A549 (cell line): ENCODE data around the gene UBE2O. TPM values are rescaled to one million over a fixed set of nuclear protein-coding genes. Genes with fewer than 3 reads are reported as not detected.

Experiments
- ATAC-seq, 2 experiments: fragments of 200-7000 bp in 1 of 2; fragments of >200 bp in 1 of 2; cut with Nextera tagmentation in 1 of 2; cut with Tn5 transposase in 1 of 2; 3 replicates each; pipeline versions ENCODE4 v1.8.0 to v1.9.1; 2018 to 2020; ENCODE audit warnings: mild to moderate bottlenecking in 1 of 2, moderate library complexity in 1 of 2
- CTCF ChIA-PET: fragments of 300-600 bp; sonication (Branson Sonifier 250); formaldehyde crosslinking; extraction: SDS; loops from one replicate; lab custom pipeline; 2021; ENCODE audit warnings: antibody characterized with exemption, inconsistent platforms; lab: Yijun Ruan, JAX
- POLR2A ChIA-PET: fragments of 350-600 bp; formaldehyde crosslinking; extraction: SDS; loops from one replicate; lab custom pipeline; 2021; ENCODE audit warnings: antibody characterized with exemption, inconsistent platforms; lab: Yijun Ruan, JAX
- DNase-seq, 2 experiments: peaks; one replicate each; pipeline versions ENCODE4 v3.0.0 to v3.0.0-alpha.2; 2011 to 2016; ENCODE audit warnings: low read depth in 1 of 2, low spot score in 1 of 2
- FAIRE-seq: peaks from 2 replicates; lab custom pipeline; 2011; peaks lifted over from hg19 to GRCh38; lab: Jason Lieb, UNC
- H3K27ac ChIP-seq, 2 experiments: fragments of >200 bp; sonication (Bioruptor Twin); formaldehyde crosslinking; 3 replicates each; pipeline ENCODE4 v1.5.1; 2016 to 2017
- H3K4me1 ChIP-seq: fragments of >200 bp; sonication (Bioruptor Twin); formaldehyde crosslinking; 3 replicates; pipeline ENCODE4 v1.6.1; 2016
- H3K4me2 ChIP-seq: fragments of >200 bp; sonication (Bioruptor Twin); formaldehyde crosslinking; 3 replicates; pipeline ENCODE4 v1.6.1; 2016
- H3K4me3 ChIP-seq: fragments of >200 bp; sonication (Bioruptor Twin); formaldehyde crosslinking; 3 replicates; pipeline ENCODE4 v1.5.1; 2016
- H3K9me3 ChIP-seq: fragments of >200 bp; sonication (Bioruptor Twin); formaldehyde crosslinking; 3 replicates; pipeline ENCODE4 v1.6.1; 2016
- BCL3 ChIP-seq: fragments of >200 bp; sonication (Bioruptor Twin); formaldehyde crosslinking; IDR thresholded peaks from 3 replicates; pipeline ENCODE4 v1.6.1; 2016
- CBX8 ChIP-seq: fragments of 200-600 bp; sonication (generic); IDR thresholded peaks from 2 replicates; pipeline ENCODE4 v1.6.1; 2016
- HES2 ChIP-seq: fragments of >200 bp; sonication (Bioruptor Twin); formaldehyde crosslinking; IDR thresholded peaks from 2 replicates; pipeline ENCODE4 v1.6.1; 2016
- HOXB13 ChIP-seq: fragments of 250-450 bp; sonication (Bioruptor Pico); IDR thresholded peaks from 2 replicates; pipeline ENCODE4 v1.5.0; 2020; ENCODE audit warnings: low read depth, mild to moderate bottlenecking, moderate library complexity
- MAZ ChIP-seq: fragments of 150-350 bp; IDR thresholded peaks from 2 replicates; pipeline ENCODE4 v1.6.1; 2014; ENCODE audit warnings: antibody characterized with exemption, low read depth, low read length, borderline replicate concordance
- NFE2L2 ChIP-seq: fragments of 150-350 bp; conservative IDR thresholded peaks from 2 replicates; pipeline ENCODE4 v1.6.1; 2014; ENCODE audit warnings: low read length
- RAD21 ChIP-seq, 2 experiments: fragments of >200 bp in 1 of 2; sonication (Bioruptor Twin) in 1 of 2; formaldehyde crosslinking in 1 of 2; IDR thresholded peaks in 1 of 2; conservative IDR thresholded peaks in 1 of 2; 2 replicates in 1 of 2; 3 replicates in 1 of 2; pipeline ENCODE4 v1.6.1; 2012 to 2018; ENCODE audit warnings: inconsistent platforms in 1 of 2
- RCOR1 ChIP-seq: fragments of 150-350 bp; IDR thresholded peaks from 2 replicates; pipeline ENCODE4 v1.6.1; 2014; ENCODE audit warnings: antibody characterized with exemption, low read length, low read depth
- RFX5 ChIP-seq: fragments of 450-650 bp; IDR thresholded peaks from 2 replicates; pipeline ENCODE4 v1.7.1; 2014; ENCODE audit warnings: antibody characterized with exemption, mild to moderate bottlenecking, moderate library complexity
- RNF2 ChIP-seq: fragments of 200-600 bp; sonication (generic); IDR thresholded peaks from 2 replicates; pipeline ENCODE4 v1.6.1; 2016; ENCODE audit warnings: low read depth, mild to moderate bottlenecking, antibody characterized with exemption, moderate library complexity, borderline replicate concordance
- TFCP2L1 ChIP-seq: fragments of 250-450 bp; sonication (Bioruptor Pico); IDR thresholded peaks from 2 replicates; pipeline ENCODE4 v1.5.0; 2021; ENCODE audit warnings: mild to moderate bottlenecking
- ZC3H11A ChIP-seq: fragments of 450-650 bp; IDR thresholded peaks from 2 replicates; pipeline ENCODE4 v1.6.1; 2014; ENCODE audit warnings: antibody characterized with exemption, mild to moderate bottlenecking
- WGBS: methylation state at CpG from one replicate; pipeline ENCODE4 v1.1.6; 2017; ENCODE audit errors: missing lambda C conversion rate; 5-methylcytosine and 5-hydroxymethylcytosine counted together
- polyA plus RNA-seq, 4 experiments: library from polyadenylated mRNA; depleted of rRNA in 3 of 4; stranded (reverse); fragments of >200 nt; fragmentation: RNase III in 1 of 4; extraction: RNeasy Plus Mini Kit Qiagen cat#74134 plus additional on column Dnase treatment in 1 of 4; gene quantifications; 2 replicates in 3 of 4; 3 replicates in 1 of 4; pipeline ENCODE4 v1.2.3, GENCODE V29; 2011 to 2017
- TF ChIP-seq, protein P1 (sequence below): fragments of 200-600 bp; sonication (generic); IDR thresholded peaks from 2 replicates; pipeline ENCODE4 v1.6.1; 2016; ENCODE audit warnings: antibody characterized with exemption, mild to moderate bottlenecking, moderate library complexity
- TF ChIP-seq, protein P2 (sequence below): fragments of >200 bp; sonication (Bioruptor Twin); formaldehyde crosslinking; IDR thresholded peaks from 3 replicates; pipeline ENCODE4 v1.5.1; 2016
- TF ChIP-seq, protein P3 (sequence below): fragments of 250-450 bp; sonication (Bioruptor Pico); IDR thresholded peaks from 2 replicates; pipeline ENCODE4 v1.5.0; 2021; ENCODE audit warnings: mild to moderate bottlenecking, moderate library complexity, borderline replicate concordance
- TF ChIP-seq, protein P4 (sequence below): IDR thresholded peaks from 2 replicates; pipeline ENCODE4 v1.6.1; 2012; ENCODE audit warnings: low read depth, borderline replicate concordance

UBE2O gene
- polyA plus RNA-seq, 2 of the 4 experiments (the other 2 are of a cell fraction), result 22.0 to 25.7 TPM

GRCh38 chr17:76433693-76434092 lies 19.3 kb downstream of the UBE2O start:
- Histone ChIP-seq H3K9me3 (no peaks in the 10 kb centered on the region), H3K4me3 (no peak overlapping the region), H3K4me2 (no peak overlapping the region), H3K27ac (no peak overlapping the region), H3K4me1 (peaks cover 11% of the 10 kb centered on the region)
- DNase-seq (no peak), FAIRE-seq (no peak), ATAC-seq (no peak)
- POLR2A ChIA-PET, result no interaction called here
- TF ChIP-seq, protein P1, sequence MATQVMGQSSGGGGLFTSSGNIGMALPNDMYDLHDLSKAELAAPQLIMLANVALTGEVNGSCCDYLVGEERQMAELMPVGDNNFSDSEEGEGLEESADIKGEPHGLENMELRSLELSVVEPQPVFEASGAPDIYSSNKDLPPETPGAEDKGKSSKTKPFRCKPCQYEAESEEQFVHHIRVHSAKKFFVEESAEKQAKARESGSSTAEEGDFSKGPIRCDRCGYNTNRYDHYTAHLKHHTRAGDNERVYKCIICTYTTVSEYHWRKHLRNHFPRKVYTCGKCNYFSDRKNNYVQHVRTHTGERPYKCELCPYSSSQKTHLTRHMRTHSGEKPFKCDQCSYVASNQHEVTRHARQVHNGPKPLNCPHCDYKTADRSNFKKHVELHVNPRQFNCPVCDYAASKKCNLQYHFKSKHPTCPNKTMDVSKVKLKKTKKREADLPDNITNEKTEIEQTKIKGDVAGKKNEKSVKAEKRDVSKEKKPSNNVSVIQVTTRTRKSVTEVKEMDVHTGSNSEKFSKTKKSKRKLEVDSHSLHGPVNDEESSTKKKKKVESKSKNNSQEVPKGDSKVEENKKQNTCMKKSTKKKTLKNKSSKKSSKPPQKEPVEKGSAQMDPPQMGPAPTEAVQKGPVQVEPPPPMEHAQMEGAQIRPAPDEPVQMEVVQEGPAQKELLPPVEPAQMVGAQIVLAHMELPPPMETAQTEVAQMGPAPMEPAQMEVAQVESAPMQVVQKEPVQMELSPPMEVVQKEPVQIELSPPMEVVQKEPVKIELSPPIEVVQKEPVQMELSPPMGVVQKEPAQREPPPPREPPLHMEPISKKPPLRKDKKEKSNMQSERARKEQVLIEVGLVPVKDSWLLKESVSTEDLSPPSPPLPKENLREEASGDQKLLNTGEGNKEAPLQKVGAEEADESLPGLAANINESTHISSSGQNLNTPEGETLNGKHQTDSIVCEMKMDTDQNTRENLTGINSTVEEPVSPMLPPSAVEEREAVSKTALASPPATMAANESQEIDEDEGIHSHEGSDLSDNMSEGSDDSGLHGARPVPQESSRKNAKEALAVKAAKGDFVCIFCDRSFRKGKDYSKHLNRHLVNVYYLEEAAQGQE, result no peak
- TF ChIP-seq HOXB13 (CRISPR knock-in tag), result no peak
- TF ChIP-seq RNF2, result no peak
- TF ChIP-seq, all 56 proteins: peak for 0
- CTCF ChIA-PET, result interaction anchor here (35.0 kb wide), 1 partner anchor 27 kb away, joined by 1107 read pairs; no protein-coding TSS in a partner anchor
- 89% methylated on average over 9 of the region's 9 CpGs for WGBS

DNA sequence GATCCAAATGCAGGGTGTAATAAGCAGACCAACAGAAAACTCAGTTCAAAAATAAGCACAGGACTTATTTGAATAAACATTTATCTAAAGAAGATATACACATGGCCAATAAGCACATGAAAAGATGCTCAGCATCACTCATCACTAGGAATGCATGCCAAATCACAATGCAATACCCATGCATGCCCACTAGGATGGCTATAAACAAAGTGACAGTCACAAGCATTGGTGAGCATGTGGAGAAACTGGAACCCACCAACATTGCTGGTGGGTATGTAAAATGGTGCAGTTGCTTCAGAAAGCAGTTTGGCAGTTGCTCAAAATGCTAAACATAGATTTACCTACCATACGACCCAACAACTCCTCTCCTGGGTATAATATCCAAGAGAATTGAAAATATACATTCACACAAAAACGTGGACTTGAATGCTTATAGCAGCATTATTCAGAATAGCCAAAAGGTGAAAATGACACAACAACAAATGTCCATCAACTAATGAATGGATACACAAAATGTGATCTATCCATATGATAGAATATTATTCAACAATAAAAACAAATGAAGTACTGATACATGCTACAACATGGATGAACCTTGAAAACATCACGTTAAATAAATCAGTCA lies 20.1 kb downstream of the UBE2O start:
- DNase-seq, result peak in 1 of 2 experiments; percentile 40
- peak; percentile 74 for FAIRE-seq
- Histone ChIP-seq H3K4me1 (peaks cover 9% of the 10 kb centered on the region), H3K4me2 (no peak overlapping the region), H3K4me3 (no peak overlapping the region), H3K27ac (no peak overlapping the region), H3K9me3 (no peaks in the 10 kb centered on the region)
- WGBS, result 64% methylated on average over 3 of the region's 3 CpGs
- TF ChIP-seq RAD21 (conservative IDR thresholded peaks at IDR 0.05 in 1 of 2, IDR thresholded peaks at IDR 0.05 in 1 of 2) (no peak), RFX5 (peak; percentile 95)
- TF ChIP-seq, protein P2, sequence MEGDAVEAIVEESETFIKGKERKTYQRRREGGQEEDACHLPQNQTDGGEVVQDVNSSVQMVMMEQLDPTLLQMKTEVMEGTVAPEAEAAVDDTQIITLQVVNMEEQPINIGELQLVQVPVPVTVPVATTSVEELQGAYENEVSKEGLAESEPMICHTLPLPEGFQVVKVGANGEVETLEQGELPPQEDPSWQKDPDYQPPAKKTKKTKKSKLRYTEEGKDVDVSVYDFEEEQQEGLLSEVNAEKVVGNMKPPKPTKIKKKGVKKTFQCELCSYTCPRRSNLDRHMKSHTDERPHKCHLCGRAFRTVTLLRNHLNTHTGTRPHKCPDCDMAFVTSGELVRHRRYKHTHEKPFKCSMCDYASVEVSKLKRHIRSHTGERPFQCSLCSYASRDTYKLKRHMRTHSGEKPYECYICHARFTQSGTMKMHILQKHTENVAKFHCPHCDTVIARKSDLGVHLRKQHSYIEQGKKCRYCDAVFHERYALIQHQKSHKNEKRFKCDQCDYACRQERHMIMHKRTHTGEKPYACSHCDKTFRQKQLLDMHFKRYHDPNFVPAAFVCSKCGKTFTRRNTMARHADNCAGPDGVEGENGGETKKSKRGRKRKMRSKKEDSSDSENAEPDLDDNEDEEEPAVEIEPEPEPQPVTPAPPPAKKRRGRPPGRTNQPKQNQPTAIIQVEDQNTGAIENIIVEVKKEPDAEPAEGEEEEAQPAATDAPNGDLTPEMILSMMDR, result 0 out of 3 replicates have a peak, but pooled peaks have one; percentile 16
- peak; percentile 83 to 88; a peak in 4 of 6 replicates for ATAC-seq
- CTCF ChIA-PET, result no interaction called here
- POLR2A ChIA-PET, result no interaction called here

GRCh38 chr17:76432004-76432403 lies 20.9 kb downstream of the UBE2O start:
- Histone ChIP-seq H3K4me1 (peaks cover 12% of the 10 kb centered on the region), H3K9me3 (no peaks in the 10 kb centered on the region), H3K4me2 (no peak overlapping the region), H3K4me3 (no peak overlapping the region), H3K27ac (no peak overlapping the region)
- WGBS, result 87% methylated on average over 6 of the region's 6 CpGs
- no peak for ATAC-seq
- POLR2A ChIA-PET, result no interaction called here
- DNase-seq, result no peak
- FAIRE-seq, result no peak
- CTCF ChIA-PET, result interaction anchor here (0.6 to 5.5 kb wide), 6 partner anchors 18 to 397 kb away, joined by 3 to 30 read pairs (median 6); no protein-coding TSS in a partner anchor
- no peak for TF ChIP-seq HES2
- TF ChIP-seq NFE2L2, result no peak
- no peak for TF ChIP-seq ZC3H11A
- no peak for TF ChIP-seq BCL3
- no peak for TF ChIP-seq TFCP2L1 (CRISPR knock-in tag)
- TF ChIP-seq, protein P3, sequence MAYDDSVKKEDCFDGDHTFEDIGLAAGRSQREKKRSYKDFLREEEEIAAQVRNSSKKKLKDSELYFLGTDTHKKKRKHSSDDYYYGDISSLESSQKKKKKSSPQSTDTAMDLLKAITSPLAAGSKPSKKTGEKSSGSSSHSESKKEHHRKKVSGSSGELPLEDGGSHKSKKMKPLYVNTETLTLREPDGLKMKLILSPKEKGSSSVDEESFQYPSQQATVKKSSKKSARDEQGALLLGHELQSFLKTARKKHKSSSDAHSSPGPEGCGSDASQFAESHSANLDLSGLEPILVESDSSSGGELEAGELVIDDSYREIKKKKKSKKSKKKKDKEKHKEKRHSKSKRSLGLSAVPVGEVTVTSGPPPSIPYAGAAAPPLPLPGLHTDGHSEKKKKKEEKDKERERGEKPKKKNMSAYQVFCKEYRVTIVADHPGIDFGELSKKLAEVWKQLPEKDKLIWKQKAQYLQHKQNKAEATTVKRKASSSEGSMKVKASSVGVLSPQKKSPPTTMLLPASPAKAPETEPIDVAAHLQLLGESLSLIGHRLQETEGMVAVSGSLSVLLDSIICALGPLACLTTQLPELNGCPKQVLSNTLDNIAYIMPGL (CRISPR knock-in tag), result no peak
- TF ChIP-seq MAZ, result no peak
- no peak for TF ChIP-seq RCOR1
- TF ChIP-seq, protein P4, sequence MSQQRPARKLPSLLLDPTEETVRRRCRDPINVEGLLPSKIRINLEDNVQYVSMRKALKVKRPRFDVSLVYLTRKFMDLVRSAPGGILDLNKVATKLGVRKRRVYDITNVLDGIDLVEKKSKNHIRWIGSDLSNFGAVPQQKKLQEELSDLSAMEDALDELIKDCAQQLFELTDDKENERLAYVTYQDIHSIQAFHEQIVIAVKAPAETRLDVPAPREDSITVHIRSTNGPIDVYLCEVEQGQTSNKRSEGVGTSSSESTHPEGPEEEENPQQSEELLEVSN, result no peak
- TF ChIP-seq, protein P1, result no peak
- no peak for TF ChIP-seq CBX8
